Muscle of leg (tissue), 11 donors: ENCODE measurements around the gene ZBTB7C. TPM values are rescaled to one million over a fixed set of nuclear protein-coding genes. Genes with fewer than 3 reads are reported as not detected.

Experiments
- DNase-seq: peaks from one replicate; pipeline ENCODE4 v3.0.0; 2013
- H3K27ac ChIP-seq: one replicate; pipeline ENCODE4 v1.5.1; 2013; ENCODE audit warnings: mild to moderate bottlenecking, low read length, control low read depth
- H3K27me3 ChIP-seq: one replicate; pipeline ENCODE4 v1.6.1; 2013; ENCODE audit warnings: low read length; ENCODE audit not compliant: control insufficient read depth, insufficient read depth
- H3K36me3 ChIP-seq: one replicate; pipeline ENCODE4 v1.6.1; 2013; ENCODE audit warnings: low read length; ENCODE audit not compliant: control insufficient read depth, insufficient read depth
- H3K4me1 ChIP-seq: one replicate; pipeline ENCODE4 v1.6.1; 2013; ENCODE audit warnings: low read length; ENCODE audit not compliant: control insufficient read depth, insufficient read depth
- H3K4me3 ChIP-seq: one replicate; pipeline ENCODE4 v1.5.1; 2013; ENCODE audit warnings: low read length, control low read depth
- H3K9me3 ChIP-seq: replicated peaks from 2 replicates; pipeline ENCODE4 v1.6.1; 2013; ENCODE audit warnings: low read depth, low read length; ENCODE audit not compliant: control insufficient read depth
- WGBS: methylation state at CpG from one replicate; pipeline ENCODE4 v1.1.5; 2013; ENCODE audit warnings: missing lambda C conversion rate; ENCODE audit not compliant: insufficient coverage; 5-methylcytosine and 5-hydroxymethylcytosine counted together
- polyA plus RNA-seq, 8 donors: library from polyadenylated mRNA; unstranded; fragments of 120-200 nt; gene quantifications; one replicate each; pipeline versions ENCODE4 v1.2.1 to v1.2.3, GENCODE V29; 2013; ENCODE audit warnings: inconsistent platforms in 1 of 8, low replicate concordance in 1 of 8; ENCODE audit not compliant: insufficient read length in 8 of 8, insufficient read depth in 1 of 8
- total RNA-seq: library from RNA; stranded (reverse); fragments of 120-200 nt; gene quantifications from one replicate; pipeline ENCODE4 v1.2.4, GENCODE V29; 2013

Gene ZBTB7C
- total and polyA plus RNA-seq, 9 donors: 2.8 to 5.6 (median 4.1) TPM

GRCh38 chr18:48330016-48330991 is 78.9 kb downstream of the ZBTB7C start:
- Histone ChIP-seq H3K27me3 (peaks cover 2% of the 10 kb centered on the region), H3K4me3 (no peak overlapping the region), H3K36me3 (no peaks in the 10 kb centered on the region), H3K27ac (no peak overlapping the region), H3K9me3 (no peaks in the 10 kb centered on the region), H3K4me1 (peaks cover 6% of the 10 kb centered on the region)
- WGBS: 73% methylated on average over 6 of the region's 8 CpGs
- no peak for DNase-seq

GRCh38 chr18:48328473-48329210 is 80.5 kb downstream of the ZBTB7C start:
- no peaks in the 10 kb centered on the region for H3K36me3 ChIP-seq
- H3K4me3 ChIP-seq: no peak overlapping the region
- no peak for DNase-seq
- H3K27me3 ChIP-seq: peaks cover 2% of the 10 kb centered on the region
- H3K4me1 ChIP-seq: peaks cover 3% of the 10 kb centered on the region
- WGBS: 94% methylated on average over 3 of the region's 7 CpGs
- no peaks in the 10 kb centered on the region for H3K9me3 ChIP-seq
- no peak overlapping the region for H3K27ac ChIP-seq

GRCh38 chr18:48326901-48327675 is 82.1 kb downstream of the ZBTB7C start:
- H3K9me3 ChIP-seq: no peaks in the 10 kb centered on the region
- no peak for DNase-seq
- 76% methylated on average over 3 of the region's 11 CpGs for WGBS
- H3K4me1 ChIP-seq: no peaks in the 10 kb centered on the region
- no peak overlapping the region for H3K4me3 ChIP-seq
- H3K27ac ChIP-seq: no peak overlapping the region
- peaks cover 2% of the 10 kb centered on the region for H3K27me3 ChIP-seq
- H3K36me3 ChIP-seq: no peaks in the 10 kb centered on the region

- no CpG with 5 or more reads among the region's 1 CpG for WGBS
- Histone ChIP-seq H3K4me3 (no peak overlapping the region), H3K36me3 (no peaks in the 10 kb centered on the region), H3K27ac (no peak overlapping the region), H3K4me1 (peaks cover 12% of the 10 kb centered on the region), H3K27me3 (no peaks in the 10 kb centered on the region), H3K9me3 (no peaks in the 10 kb centered on the region)
- no peak for DNase-seq
Measured at GRCh38 chr18:48325115-48325665, 84.0 kb downstream of the ZBTB7C start.

- Histone ChIP-seq H3K27ac (no peak overlapping the region), H3K36me3 (no peaks in the 10 kb centered on the region), H3K27me3 (no peaks in the 10 kb centered on the region), H3K4me3 (no peak overlapping the region), H3K4me1 (peaks cover 17% of the 10 kb centered on the region), H3K9me3 (no peaks in the 10 kb centered on the region)
- 72% methylated on average over 8 of the region's 9 CpGs for WGBS
- no peak for DNase-seq
Measured at GRCh38 chr18:48324651-48325050, 84.5 kb downstream of the ZBTB7C start.

- Histone ChIP-seq H3K4me3 (no peak overlapping the region), H3K36me3 (no peaks in the 10 kb centered on the region), H3K9me3 (no peaks in the 10 kb centered on the region), H3K27ac (no peak overlapping the region), H3K27me3 (no peaks in the 10 kb centered on the region), H3K4me1 (peaks cover 24% of the 10 kb centered on the region)
- 83% methylated on average over 1 of the region's 2 CpGs for WGBS
- no peak for DNase-seq
Measured at GRCh38 chr18:48323151-48323550, 86.0 kb downstream of the ZBTB7C start.

- no CpG with 5 or more reads among the region's 7 CpGs for WGBS
- no peaks in the 10 kb centered on the region for H3K36me3 ChIP-seq
- H3K4me3 ChIP-seq: no peak overlapping the region
Measured at GRCh38 chr18:48321536-48321935, 87.6 kb downstream of the ZBTB7C start.

GRCh38 chr18:48321121-48321520 is 88.1 kb downstream of the ZBTB7C start:
- H3K9me3 ChIP-seq: no peaks in the 10 kb centered on the region
- DNase-seq: no peak
- H3K36me3 ChIP-seq: no peaks in the 10 kb centered on the region
- H3K4me3 ChIP-seq: no peak overlapping the region
- peaks cover 24% of the 10 kb centered on the region for H3K4me1 ChIP-seq
- H3K27ac ChIP-seq: no peak overlapping the region
- no peaks in the 10 kb centered on the region for H3K27me3 ChIP-seq
- 59% methylated on average over 3 of the region's 3 CpGs for WGBS

More at GRCh38 chr18:48321536-48321935, 87.6 kb downstream of the ZBTB7C start:
- no peak overlapping the region for H3K27ac ChIP-seq
- H3K4me1 ChIP-seq: peaks cover 24% of the 10 kb centered on the region
- no peak for DNase-seq
- H3K27me3 ChIP-seq: no peaks in the 10 kb centered on the region
- H3K9me3 ChIP-seq: no peaks in the 10 kb centered on the region

GRCh38 chr18:48320639-48320945 is 88.6 kb downstream of the ZBTB7C start:
- Histone ChIP-seq H3K9me3 (no peaks in the 10 kb centered on the region), H3K4me3 (no peak overlapping the region), H3K27me3 (no peaks in the 10 kb centered on the region), H3K36me3 (no peaks in the 10 kb centered on the region), H3K4me1 (peaks cover 24% of the 10 kb centered on the region), H3K27ac (no peak overlapping the region)
- 33% methylated on average over 4 of the region's 4 CpGs for WGBS
- DNase-seq: peak; percentile 52
